ENCODE results near the gene ZBTB24. TPM values are rescaled to one million over a fixed set of nuclear protein-coding genes. Genes with fewer than 3 reads are reported as not detected.

Gene ZBTB24
- total RNA-seq, 1 donor from 2014 or later = 5.1 TPM

- DNase-seq (ENCODE audit: low spot score) = no peak
- no peak overlapping the region for H3K27ac Mint-ChIP-seq (ENCODE audit: unreplicated experiment)
- TF ChIP-seq CTCF (IDR thresholded peaks at IDR 0.05; ENCODE audit: unreplicated experiment) = no peak
- H3K4me1 Mint-ChIP-seq (ENCODE audit: unreplicated experiment) = peaks cover under 1% of the 10 kb centered on the region
- H3K27me3 Mint-ChIP-seq (ENCODE audit: unreplicated experiment) = peaks cover 6% of the 10 kb centered on the region
- no peak overlapping the region for H3K4me3 Mint-ChIP-seq (ENCODE audit: unreplicated experiment)
- H3K36me3 Mint-ChIP-seq (ENCODE audit: low read depth, unreplicated experiment) = no peaks in the 10 kb centered on the region
- no peaks in the 10 kb centered on the region for H3K9me3 Mint-ChIP-seq (ENCODE audit: unreplicated experiment)
Observed at GRCh38 chr6:109460161-109460829, 22.7 kb downstream of the ZBTB24 start.

GRCh38 chr6:109458774-109459531, 24.1 kb downstream of the ZBTB24 start:
- peaks cover 14% of the 10 kb centered on the region for H3K27me3 Mint-ChIP-seq (ENCODE audit: unreplicated experiment)
- peaks cover 2% of the 10 kb centered on the region for H3K4me1 Mint-ChIP-seq (ENCODE audit: unreplicated experiment)
- no peak for DNase-seq (ENCODE audit: low spot score)
- H3K27ac Mint-ChIP-seq (ENCODE audit: unreplicated experiment) = no peak overlapping the region
- no peaks in the 10 kb centered on the region for H3K36me3 Mint-ChIP-seq (ENCODE audit: low read depth, unreplicated experiment)
- H3K4me3 Mint-ChIP-seq (ENCODE audit: unreplicated experiment) = no peak overlapping the region
- no peaks in the 10 kb centered on the region for H3K9me3 Mint-ChIP-seq (ENCODE audit: unreplicated experiment)
- TF ChIP-seq CTCF (IDR thresholded peaks at IDR 0.05; ENCODE audit: unreplicated experiment) = no peak

- DNase-seq (ENCODE audit: low spot score) = no peak
- Mint-ChIP-seq H3K36me3 (ENCODE audit: low read depth, unreplicated experiment) (no peaks in the 10 kb centered on the region), H3K9me3 (ENCODE audit: unreplicated experiment) (no peaks in the 10 kb centered on the region), H3K27me3 (ENCODE audit: unreplicated experiment) (peaks cover 14% of the 10 kb centered on the region), H3K27ac (ENCODE audit: unreplicated experiment) (no peak overlapping the region), H3K4me1 (ENCODE audit: unreplicated experiment) (peaks cover 2% of the 10 kb centered on the region), H3K4me3 (ENCODE audit: unreplicated experiment) (no peak overlapping the region)
- no peak for TF ChIP-seq CTCF (IDR thresholded peaks at IDR 0.05; ENCODE audit: unreplicated experiment)
Observed at GRCh38 chr6:109457562-109457996, 25.4 kb downstream of the ZBTB24 start.

GRCh38 chr6:109456710-109457561, 26.1 kb downstream of the ZBTB24 start:
- H3K4me1 Mint-ChIP-seq (ENCODE audit: unreplicated experiment) = peaks cover 2% of the 10 kb centered on the region
- TF ChIP-seq CTCF (IDR thresholded peaks at IDR 0.05; ENCODE audit: unreplicated experiment) = no peak
- H3K27ac Mint-ChIP-seq (ENCODE audit: unreplicated experiment) = no peak overlapping the region
- H3K9me3 Mint-ChIP-seq (ENCODE audit: unreplicated experiment) = no peaks in the 10 kb centered on the region
- H3K36me3 Mint-ChIP-seq (ENCODE audit: low read depth, unreplicated experiment) = no peaks in the 10 kb centered on the region
- no peak for DNase-seq (ENCODE audit: low spot score)
- H3K4me3 Mint-ChIP-seq (ENCODE audit: unreplicated experiment) = peak overlapping the region; percentile 73
- peaks cover 17% of the 10 kb centered on the region for H3K27me3 Mint-ChIP-seq (ENCODE audit: unreplicated experiment)

Data from endothelial cell (in vitro differentiated cells).